Mesendoderm (in vitro differentiated cells): ENCODE data around the gene SCNN1G.

ENCODE experiments used
- DNase-seq: peaks from one replicate; pipeline ENCODE4 v3.0.0; 2013
- H2AK5ac ChIP-seq: 2 replicates; pipeline ENCODE4 v1.6.1; 2013; ENCODE audit warnings: low read length, inconsistent platforms
- H2BK120ac ChIP-seq: 2 replicates; pipeline ENCODE4 v1.6.1; 2013; ENCODE audit warnings: low read depth, mild to moderate bottlenecking, low read length, moderate library complexity, mixed read lengths
- H2BK15ac ChIP-seq: replicated peaks from 2 replicates; pipeline ENCODE4 v1.6.1; 2013; ENCODE audit warnings: low read depth, mild to moderate bottlenecking, moderate library complexity
- H2BK5ac ChIP-seq: 2 replicates; pipeline ENCODE4 v1.6.1; 2013; ENCODE audit warnings: low read length, inconsistent platforms
- H3K18ac ChIP-seq: 2 replicates; pipeline ENCODE4 v1.6.1; 2013; ENCODE audit warnings: mild to moderate bottlenecking, low read length, mixed read lengths
- H3K23ac ChIP-seq: one replicate; pipeline ENCODE4 v1.6.1; 2013; ENCODE audit warnings: low read length
- H3K27ac ChIP-seq: 2 replicates; pipeline ENCODE4 v1.5.1; 2013; ENCODE audit warnings: low read depth, mild to moderate bottlenecking, inconsistent platforms, low read length, moderate library complexity
- H3K27me3 ChIP-seq: 2 replicates; pipeline ENCODE4 v1.6.1; 2013; ENCODE audit warnings: low read length, control low read depth, mild to moderate bottlenecking, inconsistent platforms; ENCODE audit not compliant: insufficient read depth, poor library complexity
- H3K36me3 ChIP-seq: 2 replicates; pipeline ENCODE4 v1.6.1; 2013; ENCODE audit warnings: low read length, inconsistent platforms; ENCODE audit not compliant: control insufficient read depth, insufficient read depth
- H3K4ac ChIP-seq: one replicate; pipeline ENCODE4 v1.6.1; 2013; ENCODE audit warnings: low read depth, mild to moderate bottlenecking, low read length, moderate library complexity
- H3K4me1 ChIP-seq: 2 replicates; pipeline ENCODE4 v1.6.1; 2013; ENCODE audit warnings: low read depth, low read length, inconsistent platforms; ENCODE audit not compliant: control insufficient read depth
- H3K4me2 ChIP-seq: 2 replicates; pipeline ENCODE4 v1.6.1; 2013; ENCODE audit warnings: low read length
- H3K4me3 ChIP-seq: 2 replicates; pipeline ENCODE4 v1.5.1; 2013; ENCODE audit warnings: mild to moderate bottlenecking, low read length
- H3K56ac ChIP-seq: one replicate; pipeline ENCODE4 v1.6.1; 2013; ENCODE audit warnings: low read length
- H3K79me1 ChIP-seq: 2 replicates; pipeline ENCODE4 v1.6.1; 2013; ENCODE audit warnings: low read length, inconsistent platforms
- H3K79me2 ChIP-seq: 2 replicates; pipeline ENCODE4 v1.6.1; 2013; ENCODE audit warnings: mild to moderate bottlenecking, low read length; ENCODE audit not compliant: control insufficient read depth, insufficient read depth
- H3K9ac ChIP-seq: 2 replicates; pipeline ENCODE4 v1.6.1; 2013; ENCODE audit warnings: low read length, inconsistent platforms
- H4K5ac ChIP-seq: one replicate; pipeline ENCODE4 v1.6.1; 2013; ENCODE audit warnings: low read length
- H4K8ac ChIP-seq: one replicate; pipeline ENCODE4 v1.6.1; 2013; ENCODE audit warnings: low read depth, mild to moderate bottlenecking, control low read depth, low read length, moderate library complexity
- WGBS: extraction: QIAGEN DNeasy Blood & Tissue Kit; methylation state at CpG from one replicate; pipeline ENCODE4 v1.1.7; 2013; ENCODE audit warnings: low lambda C conversion rate, missing lambda C conversion rate; ENCODE audit not compliant: insufficient coverage; ENCODE audit errors: extremely low coverage; 5-methylcytosine and 5-hydroxymethylcytosine counted together

The SCNN1G gene

GRCh38 chr16:23229714-23230113, 47.2 kb downstream of the SCNN1G start:
- Histone ChIP-seq H3K4ac (no peak overlapping the region), H3K36me3 (no peaks in the 10 kb centered on the region), H3K4me2 (no peak overlapping the region), H4K5ac (no peak overlapping the region), H3K4me1 (no peaks in the 10 kb centered on the region), H3K27me3 (no peaks in the 10 kb centered on the region), H3K4me3 (no peak overlapping the region), H3K79me2 (no peaks in the 10 kb centered on the region), H2BK120ac (no peak overlapping the region), H2BK15ac (no peak overlapping the region), H3K9ac (no peak overlapping the region), H3K56ac (no peak overlapping the region), H3K18ac (no peak overlapping the region), H4K8ac (no peak overlapping the region), H3K27ac (no peak overlapping the region), H2AK5ac (no peak overlapping the region), H3K79me1 (no peaks in the 10 kb centered on the region), H3K23ac (no peak overlapping the region), H2BK5ac (no peak overlapping the region)
- no CpG with 5 or more reads among the region's 4 CpGs for WGBS
- DNase-seq: no peak

- Histone ChIP-seq H3K18ac (no peak overlapping the region), H3K79me2 (no peaks in the 10 kb centered on the region), H3K56ac (no peak overlapping the region), H3K4me1 (no peaks in the 10 kb centered on the region), H3K23ac (no peak overlapping the region), H3K4me3 (no peak overlapping the region), H2AK5ac (no peak overlapping the region), H3K27ac (no peak overlapping the region), H3K4ac (no peak overlapping the region), H3K36me3 (no peaks in the 10 kb centered on the region), H2BK15ac (no peak overlapping the region), H3K79me1 (no peaks in the 10 kb centered on the region), H3K4me2 (no peak overlapping the region), H4K5ac (no peak overlapping the region), H2BK5ac (no peak overlapping the region), H4K8ac (no peak overlapping the region), H3K9ac (no peak overlapping the region), H3K27me3 (no peaks in the 10 kb centered on the region), H2BK120ac (no peak overlapping the region)
- no peak for DNase-seq
- WGBS: no CpG with 5 or more reads among the region's 2 CpGs
Observed at GRCh38 chr16:23232806-23233205, 50.3 kb downstream of the SCNN1G start.

GRCh38 chr16:23235176-23235575, 52.6 kb downstream of the SCNN1G start:
- Histone ChIP-seq H3K27me3 (no peaks in the 10 kb centered on the region), H3K4me2 (no peak overlapping the region), H3K79me2 (no peaks in the 10 kb centered on the region), H3K9ac (no peak overlapping the region), H3K18ac (no peak overlapping the region), H3K56ac (no peak overlapping the region), H3K4ac (no peak overlapping the region), H4K5ac (no peak overlapping the region), H3K79me1 (no peaks in the 10 kb centered on the region), H4K8ac (no peak overlapping the region), H3K27ac (no peak overlapping the region), H3K4me3 (no peak overlapping the region), H2BK5ac (no peak overlapping the region), H3K23ac (no peak overlapping the region), H3K4me1 (no peaks in the 10 kb centered on the region), H2AK5ac (no peak overlapping the region), H2BK120ac (no peak overlapping the region), H3K36me3 (no peaks in the 10 kb centered on the region), H2BK15ac (no peak overlapping the region)
- WGBS: no CpG with 5 or more reads among the region's 4 CpGs
- no peak for DNase-seq

GRCh38 chr16:23236983-23237382, 54.4 kb downstream of the SCNN1G start:
- Histone ChIP-seq H2AK5ac (no peak overlapping the region), H3K36me3 (no peaks in the 10 kb centered on the region), H3K79me2 (no peaks in the 10 kb centered on the region), H3K23ac (no peak overlapping the region), H3K27ac (no peak overlapping the region), H3K18ac (no peak overlapping the region), H4K8ac (no peak overlapping the region), H3K27me3 (no peaks in the 10 kb centered on the region), H2BK120ac (no peak overlapping the region), H2BK5ac (no peak overlapping the region), H4K5ac (no peak overlapping the region), H3K4ac (no peak overlapping the region), H3K4me3 (no peak overlapping the region), H3K9ac (no peak overlapping the region), H3K56ac (no peak overlapping the region), H3K4me2 (no peak overlapping the region), H3K4me1 (no peaks in the 10 kb centered on the region), H2BK15ac (no peak overlapping the region), H3K79me1 (no peaks in the 10 kb centered on the region)
- DNase-seq: no peak
- WGBS: no CpG with 5 or more reads among the region's 1 CpG

- Histone ChIP-seq H3K4ac (no peak overlapping the region), H3K4me2 (no peak overlapping the region), H3K56ac (no peak overlapping the region), H3K4me1 (no peaks in the 10 kb centered on the region), H2BK5ac (no peak overlapping the region), H3K27me3 (no peaks in the 10 kb centered on the region), H2BK15ac (no peak overlapping the region), H3K9ac (no peak overlapping the region), H3K79me1 (no peaks in the 10 kb centered on the region), H4K5ac (no peak overlapping the region), H2BK120ac (no peak overlapping the region), H2AK5ac (no peak overlapping the region), H3K79me2 (no peaks in the 10 kb centered on the region), H3K27ac (no peak overlapping the region), H3K18ac (no peak overlapping the region), H3K36me3 (no peaks in the 10 kb centered on the region), H3K4me3 (no peak overlapping the region), H4K8ac (no peak overlapping the region), H3K23ac (no peak overlapping the region)
- DNase-seq: no peak
- WGBS: no CpG with 5 or more reads among the region's 1 CpG
Observed at GRCh38 chr16:23240994-23241393, 58.4 kb downstream of the SCNN1G start.

GRCh38 chr16:23244122-23244521, 61.6 kb downstream of the SCNN1G start:
- Histone ChIP-seq H2AK5ac (no peak overlapping the region), H2BK120ac (no peak overlapping the region), H3K18ac (no peak overlapping the region), H4K8ac (no peak overlapping the region), H3K4me2 (no peak overlapping the region), H3K4me1 (no peaks in the 10 kb centered on the region), H3K27me3 (no peaks in the 10 kb centered on the region), H3K36me3 (no peaks in the 10 kb centered on the region), H3K4me3 (no peak overlapping the region), H2BK15ac (no peak overlapping the region), H2BK5ac (no peak overlapping the region), H3K23ac (no peak overlapping the region), H3K9ac (no peak overlapping the region), H3K79me1 (no peaks in the 10 kb centered on the region), H4K5ac (no peak overlapping the region), H3K56ac (no peak overlapping the region), H3K79me2 (no peaks in the 10 kb centered on the region), H3K27ac (no peak overlapping the region), H3K4ac (no peak overlapping the region)
- DNase-seq: peak; percentile 7
